GM15510 (cell line): ENCODE data around the gene ACTN2.

Source experiments
- POLR2A ChIP-seq: IDR thresholded peaks from 3 replicates; pipeline ENCODE4 v1.6.1; 2011; ENCODE audit warnings: borderline replicate concordance; ENCODE audit not compliant: insufficient read length; ENCODE audit errors: extremely low read depth

ACTN2 gene

DNA sequence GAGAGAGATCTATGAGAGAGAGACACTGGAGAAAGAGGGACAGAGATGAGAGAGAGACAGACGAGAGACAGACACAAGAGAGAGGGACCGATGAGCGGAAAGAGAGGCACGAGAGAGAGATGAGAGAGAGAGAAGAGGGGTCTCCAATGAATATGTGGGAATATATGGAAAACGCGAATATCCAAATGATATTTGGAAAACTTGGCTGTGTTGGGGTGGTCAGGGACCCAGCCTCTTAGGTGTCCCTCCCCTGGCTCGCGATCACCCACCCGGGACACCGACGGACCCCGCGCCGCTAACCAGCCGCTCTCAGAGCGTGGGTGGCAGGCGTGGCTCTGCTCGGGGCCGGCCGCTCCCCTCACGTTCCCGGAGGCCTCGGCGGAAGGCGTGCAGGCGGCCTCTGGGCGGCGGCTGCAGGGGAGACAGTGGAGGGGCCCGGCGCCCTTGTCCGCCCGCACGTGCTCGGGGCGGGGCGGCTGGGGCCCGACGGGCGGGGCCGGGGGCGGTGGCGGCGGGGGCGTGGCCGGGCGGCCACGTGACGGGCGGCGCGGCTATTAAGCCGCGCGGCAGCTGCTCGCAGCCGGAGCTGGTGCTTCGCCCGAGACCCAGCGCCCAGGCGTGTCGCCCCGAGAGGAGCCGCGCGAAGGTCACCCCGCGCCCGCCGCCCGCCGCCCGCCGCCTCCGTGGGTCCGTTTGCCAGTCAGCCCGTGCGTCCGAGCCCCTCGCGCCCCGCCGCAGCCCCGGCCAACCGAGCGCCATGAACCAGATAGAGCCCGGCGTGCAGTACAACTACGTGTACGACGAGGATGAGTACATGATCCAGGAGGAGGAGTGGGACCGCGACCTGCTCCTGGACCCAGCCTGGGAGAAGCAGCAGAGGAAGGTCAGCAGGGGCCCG lies at the start of gene ACTN2:
ACTN2 (plus strand) TSS at position 583 of the 898 bp plus-strand sequence; CDS start at position 758, 175 bp downstream.
- TF ChIP-seq POLR2A = no peak

DNA sequence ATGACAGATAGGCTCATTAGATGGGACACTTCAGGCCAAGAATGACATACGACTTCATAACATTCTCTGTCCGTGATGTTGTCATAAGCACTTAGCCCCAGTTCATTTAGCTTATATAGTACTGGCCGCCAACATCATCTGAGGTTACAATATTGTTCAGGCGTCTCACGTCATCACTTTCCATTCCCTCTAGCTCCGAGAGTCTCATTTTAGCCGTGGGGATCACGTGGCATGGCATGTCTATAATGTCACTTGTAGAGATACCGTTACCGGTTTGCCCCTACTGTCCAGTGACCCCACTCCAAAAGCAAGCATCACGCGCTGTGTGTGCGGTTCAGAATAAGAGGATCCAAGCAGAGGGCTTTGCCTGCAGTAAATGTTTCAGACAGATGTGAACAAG lies 47.4 kb upstream of the ACTN2 start:
- TF ChIP-seq POLR2A = no peak

DNA sequence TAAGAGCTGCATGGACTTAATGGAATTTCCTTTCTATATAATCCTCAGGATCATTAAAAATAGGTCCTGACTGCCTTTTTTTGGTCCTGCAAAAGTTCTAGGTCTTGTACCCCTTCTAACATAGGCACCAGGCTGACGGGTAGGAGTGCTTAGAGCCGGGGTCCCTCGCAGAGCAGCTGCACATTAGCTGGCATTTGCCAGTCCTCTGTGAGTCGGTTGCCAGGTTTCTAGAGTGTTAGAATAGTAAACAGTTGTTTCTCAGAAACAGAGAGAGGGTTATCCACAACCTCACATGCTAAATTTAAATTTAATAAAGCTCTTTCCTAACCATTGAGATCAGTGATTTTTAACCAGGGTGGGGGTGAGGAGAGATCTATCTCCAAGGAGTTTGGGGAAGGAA lies 46.6 kb upstream of the ACTN2 start:
- no peak for TF ChIP-seq POLR2A

DNA sequence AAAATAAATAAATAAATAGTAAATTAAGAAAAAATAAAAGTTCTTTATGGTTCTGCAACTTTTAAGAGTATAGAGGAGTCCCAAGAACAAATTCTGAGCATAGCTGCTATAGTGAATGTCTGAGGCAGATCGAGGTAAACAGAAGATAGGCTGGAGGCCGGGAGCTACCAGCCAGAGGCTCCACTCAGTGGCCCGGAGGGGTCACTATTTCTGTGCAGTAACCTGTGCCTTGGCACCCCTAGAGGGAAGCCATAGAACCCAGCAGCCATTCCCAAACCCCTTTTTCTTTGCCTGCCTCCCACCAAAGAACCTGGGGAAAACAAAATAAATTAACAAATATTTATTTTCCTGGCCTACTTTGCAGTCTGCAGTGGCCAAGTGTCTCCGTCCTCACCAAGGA lies 43.5 kb upstream of the ACTN2 start:
- no peak for TF ChIP-seq POLR2A

DNA sequence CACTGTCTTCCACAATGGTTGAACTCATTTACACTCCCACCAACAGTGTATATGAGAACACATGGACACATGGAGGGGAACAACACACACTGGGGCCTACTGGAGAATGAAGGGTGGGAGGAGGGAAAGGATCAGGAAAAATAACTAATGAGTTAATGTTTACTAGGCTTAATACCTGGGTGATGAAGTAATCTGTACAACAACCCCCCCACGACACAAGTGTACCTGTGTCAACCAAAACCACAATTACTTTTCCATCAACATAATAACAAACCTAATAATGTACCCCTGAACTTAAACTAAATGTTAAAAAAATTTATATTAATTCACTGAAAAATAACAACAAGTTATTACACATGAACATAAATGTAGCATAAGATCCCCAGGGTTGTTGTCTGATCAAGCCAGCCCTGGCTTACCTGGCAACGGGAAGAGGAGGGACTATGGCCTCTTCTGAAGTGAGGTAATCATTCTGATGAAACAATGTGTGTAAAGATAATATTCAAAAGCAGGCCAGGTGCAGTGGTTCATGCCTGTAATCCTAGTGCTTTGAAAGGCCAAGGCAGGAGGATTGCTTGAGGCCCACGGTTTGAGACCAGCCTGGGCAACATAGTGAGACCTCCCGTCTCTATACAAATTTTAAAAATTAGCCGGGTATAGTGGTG lies 41.2 kb upstream of the ACTN2 start:
- no peak for TF ChIP-seq POLR2A

DNA sequence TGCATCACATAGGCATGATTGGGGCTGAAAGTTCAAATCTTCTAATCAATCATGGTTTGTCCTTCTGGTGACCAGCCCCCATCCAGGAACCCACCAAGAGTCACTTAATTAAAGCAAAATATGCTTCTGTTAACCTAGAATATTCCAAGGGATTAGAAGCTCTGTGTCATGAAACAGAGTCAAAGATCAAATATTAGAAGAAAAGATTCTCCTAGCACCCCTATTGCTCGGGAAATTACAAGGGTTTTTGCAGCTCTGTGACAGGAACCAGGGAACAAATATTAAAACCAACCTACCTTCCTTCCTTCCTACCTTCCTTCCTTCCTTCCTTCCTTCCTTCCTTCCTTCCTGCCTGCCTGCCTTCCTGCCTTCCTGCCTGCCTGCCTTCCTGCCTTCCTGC lies 31.8 kb upstream of the ACTN2 start:
- TF ChIP-seq POLR2A = no peak

DNA sequence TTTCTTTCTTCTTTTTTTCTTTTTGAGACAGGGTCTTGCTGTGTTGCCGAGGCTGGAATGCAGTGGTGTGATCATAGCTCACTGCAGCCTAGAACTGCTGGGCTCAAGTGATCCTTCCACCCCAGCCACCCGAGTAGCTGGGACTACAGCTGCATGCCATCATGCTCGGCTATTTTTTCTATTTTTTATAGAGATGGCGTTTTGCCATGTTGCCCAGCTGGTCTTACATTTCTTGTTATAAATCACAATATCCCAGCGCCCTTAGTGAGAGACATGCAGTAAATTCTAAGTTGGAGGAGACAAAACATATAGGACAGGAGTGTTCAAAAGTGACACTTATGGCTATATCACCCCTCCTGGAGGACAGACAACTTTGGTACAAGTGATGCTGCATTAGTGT lies 31.3 kb upstream of the ACTN2 start:
- TF ChIP-seq POLR2A = no peak

DNA sequence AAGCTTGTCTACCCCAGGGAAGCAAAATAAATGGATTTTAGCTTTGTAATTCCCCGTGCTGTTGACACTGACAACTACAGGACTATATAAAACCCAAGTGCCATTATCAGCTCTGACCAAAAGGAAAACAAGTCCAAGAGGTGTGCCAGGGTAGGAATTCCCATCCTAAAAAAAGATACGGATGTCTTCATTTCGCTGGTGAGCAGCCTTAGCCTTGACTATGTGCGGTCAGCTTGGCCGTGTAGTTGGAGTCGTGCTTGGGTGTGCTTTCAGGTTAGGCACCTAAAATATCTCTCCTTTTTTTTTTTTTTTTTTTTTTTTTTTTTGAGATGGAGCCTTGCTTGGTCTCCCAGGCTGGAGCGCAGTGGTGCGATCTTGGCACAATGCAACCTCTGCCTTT lies 28.9 kb upstream of the ACTN2 start:
- TF ChIP-seq POLR2A = no peak

DNA sequence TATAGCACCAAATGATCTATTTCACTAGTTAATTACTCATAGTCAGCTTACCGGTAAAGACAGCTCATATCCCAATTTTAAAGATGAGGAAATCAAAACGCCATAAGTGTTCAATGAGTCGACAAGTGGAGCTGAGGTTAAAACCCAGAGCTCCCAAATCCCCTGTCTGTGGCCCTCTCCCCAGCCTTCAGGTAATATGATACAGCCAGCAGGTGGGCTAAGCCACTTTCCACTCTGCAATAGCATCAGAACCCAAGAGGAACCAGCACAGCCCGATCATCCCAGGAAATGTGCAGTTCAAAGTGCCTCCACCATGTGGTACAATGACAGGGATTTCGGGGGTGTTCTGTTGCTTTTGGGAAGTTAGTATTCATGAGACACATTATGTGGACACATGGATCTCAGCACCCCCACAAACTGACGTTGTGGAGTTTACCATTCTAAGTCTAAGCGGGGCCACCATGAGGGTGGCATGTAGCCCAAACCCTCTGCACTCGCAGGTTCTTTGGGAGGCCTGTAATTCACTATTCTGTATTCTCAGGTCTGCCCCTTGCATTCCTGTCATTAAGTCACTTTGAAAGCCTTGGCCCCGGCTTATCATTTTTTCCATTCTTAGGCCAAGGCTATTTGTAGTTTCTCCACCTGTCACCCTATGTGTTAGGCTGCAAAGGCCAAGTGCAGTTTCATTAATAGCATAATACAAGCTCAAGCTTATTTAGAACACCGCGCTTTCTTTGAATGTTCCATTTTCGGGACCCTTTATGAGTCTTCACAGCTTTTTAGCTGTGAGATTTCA lies 26.3 kb upstream of the ACTN2 start:
- TF ChIP-seq POLR2A = no peak

DNA sequence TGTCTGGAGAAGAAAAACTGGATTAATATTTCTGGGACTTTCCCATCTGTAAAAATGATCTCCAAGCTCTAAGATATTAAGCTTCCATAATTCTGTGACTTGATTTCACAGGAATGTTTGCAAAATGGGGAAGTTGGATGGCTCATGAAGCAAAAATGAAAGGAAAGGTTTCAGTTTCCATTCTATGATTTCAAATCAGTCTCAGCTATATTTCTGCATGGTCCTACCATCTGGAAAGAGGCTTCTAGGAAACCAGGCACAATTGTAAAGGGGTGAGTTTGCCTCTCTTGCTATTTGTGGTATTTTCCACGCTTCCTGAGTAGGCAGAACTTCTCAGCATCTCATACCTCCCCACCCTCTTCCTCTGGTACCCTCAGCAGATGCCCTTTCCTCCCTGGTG lies 22.4 kb upstream of the ACTN2 start:
- no peak for TF ChIP-seq POLR2A

DNA sequence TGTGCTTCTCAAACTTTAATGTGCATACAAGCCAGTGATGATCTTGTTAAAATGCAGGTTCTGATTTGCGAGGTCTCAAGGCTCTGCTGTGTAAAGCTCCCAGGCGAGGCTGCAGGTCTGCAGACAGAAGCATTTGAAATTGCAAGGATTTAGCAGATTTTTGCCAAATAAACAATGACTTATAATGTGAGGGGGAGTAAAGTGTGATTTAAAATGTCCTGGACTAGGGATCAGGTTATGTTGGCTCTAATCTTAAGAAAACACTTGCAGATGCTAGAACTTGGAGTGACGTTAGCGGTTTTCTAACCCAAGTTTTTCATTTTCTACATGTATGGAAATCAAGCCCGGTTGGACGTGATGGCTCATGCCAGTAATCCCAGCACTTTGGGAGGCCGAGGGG lies 16.2 kb upstream of the ACTN2 start:
- no peak for TF ChIP-seq POLR2A

DNA sequence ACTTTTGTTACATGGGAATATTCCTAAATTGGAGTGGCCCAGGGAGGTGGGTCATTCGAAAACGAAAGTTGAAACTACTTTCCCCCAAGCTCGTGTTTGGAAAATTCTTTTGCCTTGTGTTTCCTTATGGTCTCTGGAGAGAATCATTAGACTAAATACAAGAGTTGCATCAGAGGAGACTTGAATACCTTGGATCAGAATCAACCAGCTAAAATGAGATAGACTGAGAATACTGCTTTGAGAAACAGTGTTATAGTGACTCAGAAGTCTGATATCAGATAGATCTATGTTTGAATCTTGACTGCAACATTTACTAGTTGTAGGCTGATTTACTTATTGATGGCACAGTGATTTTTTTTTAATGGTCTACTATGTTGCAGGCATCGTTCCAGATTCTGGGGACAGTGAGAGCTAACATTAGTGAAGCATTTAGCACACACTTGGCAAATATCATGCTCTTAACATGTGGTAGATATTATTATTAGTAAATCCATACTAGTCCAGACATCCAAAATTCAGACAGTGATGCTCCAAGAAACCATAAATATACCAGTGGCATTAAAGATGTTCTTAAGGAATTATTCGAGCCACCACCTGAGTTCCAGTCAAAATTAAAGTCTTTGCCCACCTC lies 12.9 kb upstream of the ACTN2 start:
- no peak for TF ChIP-seq POLR2A

DNA sequence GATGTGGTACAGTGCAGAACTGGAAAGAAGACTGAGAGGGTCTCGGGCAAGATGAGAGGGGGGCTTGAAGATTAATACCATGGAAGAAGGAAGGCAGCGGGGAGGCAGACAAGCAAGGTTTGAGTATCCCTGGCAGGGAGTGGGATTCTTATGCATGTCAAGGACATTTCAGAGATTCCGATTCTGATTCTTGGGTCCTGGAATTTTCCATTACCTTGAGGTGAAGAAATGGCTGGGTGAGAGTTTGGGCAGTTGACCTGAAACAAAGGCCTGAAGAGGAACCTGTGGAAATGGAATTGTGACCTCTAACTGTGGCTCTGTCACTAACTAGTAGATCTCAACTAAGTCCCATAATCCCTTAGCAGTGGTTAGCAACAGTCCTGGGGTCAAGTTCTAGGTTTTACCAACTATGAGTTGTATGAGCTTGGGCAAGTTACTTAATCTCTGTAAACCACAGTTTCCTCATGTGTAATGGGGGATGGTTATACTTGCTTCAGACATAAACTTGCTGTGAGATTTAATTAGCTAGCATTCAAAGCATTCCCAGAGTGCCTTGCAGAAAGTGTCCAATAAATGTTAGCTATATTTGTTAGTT lies 8.6 kb upstream of the ACTN2 start:
- TF ChIP-seq POLR2A = no peak

DNA sequence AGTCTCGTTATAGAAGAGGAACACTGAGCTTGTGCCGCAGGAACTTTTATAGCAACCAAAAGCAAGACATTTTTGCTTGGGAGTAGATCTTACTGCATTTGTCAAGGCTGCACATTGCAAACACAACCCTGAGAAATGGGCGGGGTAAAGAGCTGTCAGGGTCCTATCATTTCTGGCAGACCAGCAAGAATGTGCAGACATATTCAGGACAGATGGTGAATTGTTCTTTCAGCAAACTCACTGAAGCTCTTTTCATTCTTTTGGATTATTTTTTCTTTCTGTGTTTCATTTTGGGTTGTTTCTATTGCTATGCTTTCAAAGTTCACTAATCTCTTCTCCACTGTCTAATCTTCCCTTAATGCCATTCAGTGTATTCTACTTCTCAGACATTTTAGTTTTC lies 5.1 kb upstream of the ACTN2 start:
- no peak for TF ChIP-seq POLR2A
